ENCODE data around the gene BICDL1.

DNA sequence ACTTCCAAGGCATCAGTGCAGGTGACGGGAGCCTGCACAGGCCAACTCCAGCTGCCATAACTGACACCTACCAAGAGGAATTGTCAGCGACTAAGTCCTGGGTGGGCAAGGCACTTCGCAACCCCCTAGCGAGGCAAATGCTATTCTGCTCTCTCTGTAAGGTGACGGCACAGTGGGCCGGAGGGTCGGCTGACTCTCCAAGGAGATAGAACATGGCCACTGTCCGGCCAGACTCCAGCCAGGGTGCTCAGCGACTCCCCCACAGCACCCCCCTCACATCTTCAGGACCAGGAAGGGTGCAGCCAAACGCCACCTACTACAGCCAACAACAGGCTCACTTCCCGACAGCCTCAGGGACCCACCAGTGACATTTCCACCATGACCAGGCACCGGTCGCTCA, 114.3 kb downstream of the BICDL1 start:
- TF ChIP-seq NR2F1 (conservative IDR thresholded peaks at IDR 0.05) (no peak), CTCF (IDR thresholded peaks at IDR 0.05 in 2 of 3, conservative IDR thresholded peaks at IDR 0.05 in 1 of 3; ENCODE audit: control insufficient read depth in 2 of 3, extremely low read depth in 1 of 3, insufficient read depth in 1 of 3, low read depth in 3 of 3, low read length in 3 of 3) (no peak), REST (IDR thresholded peaks at IDR 0.05; ENCODE audit: low read depth, low read length) (no peak), POLR2AphosphoS5 (IDR thresholded peaks at IDR 0.05; ENCODE audit: low read length) (no peak), RB1 (IDR thresholded peaks at IDR 0.05; ENCODE audit: borderline replicate concordance) (no peak), JUNB (IDR thresholded peaks at IDR 0.05) (no peak)
